ELR (cell line): Measurements from ENCODE around the gene NDUFAB1.
"Not testable (repeated sequence)": the region's sequence is repeated elsewhere in the genome, so short reads cannot be mapped to it uniquely, and the experiment has no call there.

ENCODE experiments used
- DNase-seq: peaks from one replicate; pipeline ENCODE4 v3.0.0-alpha.2; 2015; ENCODE audit warnings: low read depth

Gene NDUFAB1

DNA sequence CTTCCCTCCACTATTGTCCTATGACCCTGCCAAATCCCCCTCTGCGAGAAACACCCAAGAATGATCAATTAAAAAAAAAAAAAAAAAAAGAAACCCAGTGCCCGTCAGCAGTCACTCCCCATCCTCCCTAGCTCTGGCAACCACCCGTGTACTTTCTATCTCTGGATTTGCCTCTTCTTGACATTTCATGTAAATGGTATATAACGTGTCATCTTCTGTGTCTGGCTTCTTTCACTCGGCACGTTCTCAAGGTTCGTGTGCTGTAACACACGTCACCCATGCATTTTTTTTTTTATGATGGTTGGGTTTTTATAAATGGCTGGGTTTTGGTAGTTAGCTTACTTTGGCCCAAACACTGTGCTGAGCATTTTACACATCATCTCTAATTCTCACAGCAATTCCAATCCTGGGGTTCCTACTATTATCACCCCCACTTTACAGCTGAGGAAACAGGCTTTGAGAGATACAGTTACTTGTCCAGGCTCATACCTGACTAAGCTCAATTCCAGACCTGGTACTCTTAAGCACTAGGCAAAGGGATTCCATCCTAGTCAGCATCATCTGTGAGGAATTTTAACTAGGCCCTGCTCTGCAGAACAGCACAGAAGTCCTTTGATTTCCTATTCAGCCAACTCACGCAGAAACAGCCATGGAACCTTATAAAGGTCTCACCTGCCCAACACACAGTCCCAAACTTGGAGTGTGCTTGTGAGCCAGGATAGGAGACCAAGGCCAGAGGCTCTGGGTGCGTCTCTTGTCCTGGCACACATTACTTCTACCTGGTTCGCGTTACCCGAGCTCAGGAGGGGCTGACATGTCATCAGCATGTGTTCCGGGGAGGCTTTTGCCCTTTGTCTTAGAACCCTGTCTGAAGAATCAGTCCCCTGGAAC lies 11.7 kb downstream of the NDUFAB1 start:
- DNase-seq, result no peak

DNA sequence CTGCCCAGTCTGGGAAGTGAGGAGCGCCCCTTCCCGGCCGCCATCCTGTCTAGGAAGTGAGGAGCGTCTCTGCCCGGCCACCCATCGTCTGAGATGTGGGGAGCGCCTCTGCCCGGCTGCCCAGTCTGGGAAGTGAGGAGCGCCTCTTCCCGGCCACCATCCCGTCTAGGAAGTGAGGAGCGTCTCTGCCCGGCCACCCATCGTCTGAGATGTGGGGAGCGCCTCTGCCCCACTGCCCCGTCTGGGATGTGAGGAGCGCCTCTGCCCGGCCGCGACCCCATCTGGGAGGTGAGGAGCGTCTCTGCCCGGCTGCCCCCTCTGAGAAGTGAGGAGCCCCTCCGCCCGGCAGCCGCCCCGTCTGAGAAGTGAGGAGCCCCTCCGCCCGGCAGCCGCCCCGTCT lies 12.8 kb downstream of the NDUFAB1 start:
- not testable (repeated sequence) for DNase-seq

DNA sequence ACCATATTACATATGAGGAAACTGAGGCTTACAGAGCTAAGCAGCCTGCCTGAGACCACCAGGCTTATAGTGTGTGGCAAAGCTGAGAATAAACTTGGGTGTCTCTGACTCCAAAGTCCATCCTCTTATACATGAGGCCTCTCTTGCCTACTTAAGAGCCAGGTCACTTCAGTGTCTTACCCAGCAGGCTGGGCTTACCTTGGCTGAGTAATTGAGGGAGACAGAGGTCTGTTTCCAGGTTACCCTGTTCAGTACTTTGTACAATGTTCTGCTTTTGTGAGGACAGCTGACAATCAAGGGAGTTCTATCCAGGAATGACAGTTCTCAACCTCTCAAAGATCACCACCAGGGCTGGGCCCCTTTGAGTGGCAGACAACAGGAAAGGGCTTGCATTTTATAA lies 14.4 kb downstream of the NDUFAB1 start:
- DNase-seq, result no peak

DNA sequence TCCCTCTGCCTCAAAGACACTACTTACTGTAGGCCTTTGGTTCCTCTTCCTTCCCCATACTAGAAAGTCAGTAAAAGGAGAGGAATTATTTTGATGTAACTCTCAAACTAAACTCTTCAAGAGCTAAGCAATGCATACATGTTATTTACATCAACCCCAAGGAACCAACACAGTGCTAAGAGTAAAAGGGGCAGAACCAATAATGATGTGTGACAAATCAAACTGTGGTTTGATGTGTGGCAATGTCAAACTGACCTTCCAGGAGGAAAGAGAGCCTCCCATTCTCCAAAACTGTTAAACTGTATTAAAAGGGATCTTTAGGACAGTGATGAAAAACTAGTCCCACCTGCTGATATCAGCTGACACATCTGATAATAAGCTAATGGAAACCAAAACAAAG lies 15.7 kb downstream of the NDUFAB1 start:
- no peak for DNase-seq

DNA sequence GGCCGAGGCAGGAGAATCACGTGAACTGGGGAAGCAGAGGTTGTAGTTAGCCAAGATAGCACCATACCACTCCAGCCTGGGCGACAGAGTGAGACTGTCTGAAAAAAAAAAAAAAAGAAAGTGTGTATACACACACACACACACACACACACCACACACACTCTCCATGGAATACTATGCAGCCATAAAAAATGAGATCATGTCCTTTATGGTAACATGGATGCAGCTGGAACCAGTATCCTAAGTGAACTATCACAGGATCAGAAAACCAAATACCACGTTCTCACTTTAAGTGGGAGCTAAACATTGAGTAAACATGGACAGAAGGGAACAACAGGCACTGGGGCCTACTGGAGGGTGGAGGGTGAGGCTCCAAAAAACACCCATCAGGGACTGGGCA lies 16.7 kb downstream of the NDUFAB1 start:
- no peak for DNase-seq

DNA sequence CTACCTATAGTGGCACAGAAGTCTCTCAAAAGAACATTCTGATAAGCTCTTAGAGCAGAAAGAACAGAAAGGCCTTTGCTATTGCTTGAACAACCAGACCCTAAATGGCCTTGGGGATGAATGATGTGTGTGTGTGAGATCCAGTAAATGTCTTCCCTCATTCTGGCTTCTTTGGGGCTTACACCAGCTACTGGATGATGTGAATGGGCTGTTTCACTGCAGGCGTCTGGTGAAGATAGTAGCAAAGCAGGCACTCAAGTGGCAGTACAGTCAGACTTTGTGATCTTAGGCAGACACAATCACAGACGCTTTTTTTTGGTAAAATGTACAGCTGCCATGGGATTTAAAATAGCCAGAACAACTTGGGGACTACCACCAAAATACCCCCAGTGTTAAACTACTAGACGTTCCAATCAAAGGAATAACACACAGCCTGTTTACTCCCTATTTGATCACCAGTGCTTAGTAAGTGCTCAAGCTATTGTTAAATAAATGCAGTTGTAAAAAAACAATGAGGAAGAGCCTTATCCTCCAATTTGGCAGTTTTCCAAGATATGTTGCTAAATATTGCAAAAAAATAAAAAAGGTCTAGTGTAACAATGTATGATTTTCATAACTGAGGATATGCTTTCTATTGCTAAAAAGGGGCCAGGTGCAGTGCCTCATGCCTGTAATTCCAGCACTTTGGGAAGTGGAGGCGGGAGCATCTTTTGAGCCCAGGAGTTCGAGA lies 17.9 kb downstream of the NDUFAB1 start:
- peak; percentile 19 for DNase-seq

DNA sequence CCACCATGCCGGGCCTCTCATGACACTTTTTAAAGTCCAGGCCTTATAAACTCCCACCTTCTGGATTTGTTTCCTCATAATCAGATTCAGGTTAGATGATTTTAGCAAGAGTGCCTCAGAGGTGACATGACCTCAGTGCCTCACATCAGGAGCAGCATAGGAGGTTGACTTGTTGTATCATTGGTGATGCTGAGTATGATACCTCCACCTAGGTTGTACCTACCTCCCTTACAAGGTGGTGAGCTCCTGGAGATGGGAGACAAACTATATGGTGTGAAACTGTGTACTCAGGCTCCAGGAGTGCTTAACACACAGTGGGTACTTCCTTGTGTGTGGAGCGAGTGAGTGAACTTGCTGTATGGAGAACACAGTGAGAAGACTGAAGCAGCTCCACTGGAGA lies 18.6 kb downstream of the NDUFAB1 start:
- DNase-seq, result no peak

DNA sequence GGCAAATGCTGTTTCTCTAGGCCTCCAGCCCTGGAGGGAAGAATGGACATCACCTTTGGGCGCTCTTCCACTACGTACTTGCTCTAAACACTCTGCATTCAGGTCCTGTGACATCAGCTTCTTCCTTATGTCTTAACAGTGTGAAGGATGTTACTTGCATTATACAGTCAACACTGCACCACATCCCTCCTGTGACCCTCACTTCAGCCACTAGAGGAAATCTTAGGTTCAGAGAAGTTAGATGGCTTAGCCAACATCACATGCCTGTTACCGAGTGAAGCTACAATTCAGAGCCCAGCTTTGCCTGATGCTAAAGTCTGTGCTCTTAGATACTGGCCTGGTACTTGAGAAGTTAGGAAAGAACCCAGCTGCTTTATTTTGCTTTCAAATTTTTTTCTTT lies 20.3 kb downstream of the NDUFAB1 start:
- DNase-seq, result peak; percentile 19

DNA sequence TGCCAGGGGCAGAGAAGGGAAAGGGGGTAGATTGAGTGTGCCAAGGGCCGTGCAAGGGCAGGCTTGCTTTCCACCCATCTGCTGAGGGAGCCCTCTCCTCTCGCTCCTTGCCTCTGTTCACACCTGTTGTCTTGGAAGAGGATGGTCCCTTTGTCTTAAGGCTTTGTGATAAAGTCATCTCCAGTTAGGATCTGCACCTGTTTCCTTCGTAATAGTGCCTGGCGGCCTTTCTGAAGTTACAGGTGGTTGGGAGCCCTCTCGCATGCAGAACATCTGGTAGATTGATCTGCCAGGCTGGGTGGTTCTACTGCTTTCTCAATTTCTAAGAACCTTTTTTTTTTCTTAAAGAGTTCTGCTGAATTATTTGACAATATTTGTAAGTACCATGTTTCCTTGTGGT lies 22.3 kb downstream of the NDUFAB1 start:
- DNase-seq, result no peak

DNA sequence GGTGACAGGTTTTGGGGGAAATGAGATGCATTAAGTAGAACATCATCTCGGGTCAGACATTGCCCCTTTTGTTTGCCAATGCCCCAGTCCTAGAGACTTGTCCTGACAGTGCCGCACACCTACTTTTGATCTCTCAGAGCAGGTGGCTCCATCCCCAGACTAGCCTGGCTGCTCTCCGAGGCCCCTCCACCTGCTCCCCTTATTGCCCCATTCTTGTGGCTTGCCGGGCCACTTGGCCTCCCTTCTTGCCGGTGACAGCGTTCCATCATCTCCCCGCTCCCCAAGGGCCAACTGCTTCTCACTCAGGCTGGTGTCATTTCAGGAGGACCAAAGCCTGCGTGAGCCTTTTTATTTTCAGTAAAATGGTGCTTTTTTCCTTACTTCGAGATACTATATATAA lies 23.7 kb downstream of the NDUFAB1 start:
- DNase-seq, result no peak

DNA sequence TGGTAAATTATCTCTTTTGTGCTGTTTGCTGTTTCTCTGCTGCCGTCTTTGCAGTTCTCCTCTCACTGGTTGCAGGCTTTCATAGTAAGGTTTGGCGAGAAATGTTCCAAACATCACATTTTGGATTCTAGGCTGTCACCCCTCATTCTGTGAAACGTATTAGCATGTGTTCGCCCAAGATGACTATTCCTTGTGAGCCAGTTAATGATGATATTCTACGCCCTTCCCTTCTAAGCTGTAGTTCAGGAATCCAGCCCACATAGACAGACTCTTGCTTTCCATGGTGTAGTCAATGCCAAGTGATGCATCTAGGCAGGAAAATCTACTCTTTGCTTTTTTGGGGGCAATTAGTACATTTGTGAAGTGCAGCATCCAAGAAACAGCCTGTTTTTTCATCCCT lies 24.2 kb downstream of the NDUFAB1 start:
- DNase-seq, result no peak

DNA sequence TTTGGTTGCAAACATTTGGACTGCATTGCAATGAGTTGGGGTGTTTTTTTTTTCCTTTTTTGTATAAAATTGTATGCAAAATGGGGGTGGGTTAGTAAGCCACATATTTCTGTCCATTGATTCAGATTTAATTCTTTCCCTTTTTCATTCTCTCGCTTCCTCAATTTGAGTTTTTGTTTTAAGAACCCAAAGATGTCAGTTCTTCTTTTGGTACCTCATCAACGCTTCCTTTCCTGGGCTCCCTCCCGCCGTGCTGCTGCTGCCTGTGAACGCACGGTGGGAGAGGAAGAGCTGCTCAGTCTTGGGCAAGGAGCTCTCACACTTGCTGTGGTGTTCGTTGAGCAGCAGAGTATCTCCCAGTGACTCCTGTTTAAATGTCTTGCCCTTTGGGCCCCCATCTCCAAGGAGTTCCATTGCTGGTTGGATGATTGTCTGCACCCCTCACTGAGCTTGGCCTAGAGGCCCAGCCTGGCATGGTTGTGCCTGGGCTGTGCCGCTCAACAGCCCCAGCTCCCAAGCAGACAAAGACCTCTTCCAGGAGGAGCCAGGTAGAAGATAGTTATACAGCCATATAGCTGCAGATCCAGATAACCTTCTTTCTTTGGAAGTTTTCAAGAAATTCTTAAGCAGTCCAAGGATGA lies 25.0 kb downstream of the NDUFAB1 start:
- DNase-seq, result no peak

DNA sequence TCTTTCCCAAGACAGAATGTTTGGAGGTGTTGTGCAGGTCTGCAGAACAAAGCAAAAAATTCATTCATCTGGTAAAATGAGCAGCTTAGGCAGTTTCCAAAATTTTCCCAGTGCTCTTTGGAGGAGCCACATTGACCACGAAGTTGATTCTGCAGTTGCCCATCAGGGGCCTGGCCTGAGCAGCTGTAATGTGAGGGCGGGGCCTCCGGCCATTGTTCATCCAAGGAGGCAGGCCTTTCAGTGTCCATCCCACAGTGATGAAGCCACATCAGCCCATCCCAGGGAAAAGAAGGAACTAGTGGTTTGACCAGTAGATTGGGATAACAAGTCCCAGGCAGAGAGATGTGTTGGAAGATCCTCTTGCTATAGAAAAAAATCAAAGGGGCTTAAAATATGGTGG lies 28.5 kb downstream of the NDUFAB1 start:
- DNase-seq, result no peak

DNA sequence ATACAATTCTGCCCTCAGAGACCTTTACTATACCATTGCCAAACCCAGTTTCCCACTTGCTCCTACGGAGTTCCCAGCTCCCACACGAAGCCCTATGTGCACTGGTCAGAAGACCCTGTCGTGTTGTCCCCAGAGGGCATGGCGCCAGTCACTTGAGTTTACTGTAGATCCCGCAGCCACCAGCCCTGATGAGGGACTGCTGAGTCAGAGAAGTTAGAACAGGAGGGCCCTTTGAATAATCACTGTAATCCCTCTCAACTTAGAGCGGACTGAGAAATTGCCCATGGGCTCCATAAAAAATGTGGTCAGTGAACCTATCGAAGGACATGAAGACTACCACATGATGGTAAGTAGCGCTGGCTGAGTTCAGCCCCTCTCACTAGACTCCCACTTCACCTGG lies 29.4 kb downstream of the NDUFAB1 start:
- no peak for DNase-seq

DNA sequence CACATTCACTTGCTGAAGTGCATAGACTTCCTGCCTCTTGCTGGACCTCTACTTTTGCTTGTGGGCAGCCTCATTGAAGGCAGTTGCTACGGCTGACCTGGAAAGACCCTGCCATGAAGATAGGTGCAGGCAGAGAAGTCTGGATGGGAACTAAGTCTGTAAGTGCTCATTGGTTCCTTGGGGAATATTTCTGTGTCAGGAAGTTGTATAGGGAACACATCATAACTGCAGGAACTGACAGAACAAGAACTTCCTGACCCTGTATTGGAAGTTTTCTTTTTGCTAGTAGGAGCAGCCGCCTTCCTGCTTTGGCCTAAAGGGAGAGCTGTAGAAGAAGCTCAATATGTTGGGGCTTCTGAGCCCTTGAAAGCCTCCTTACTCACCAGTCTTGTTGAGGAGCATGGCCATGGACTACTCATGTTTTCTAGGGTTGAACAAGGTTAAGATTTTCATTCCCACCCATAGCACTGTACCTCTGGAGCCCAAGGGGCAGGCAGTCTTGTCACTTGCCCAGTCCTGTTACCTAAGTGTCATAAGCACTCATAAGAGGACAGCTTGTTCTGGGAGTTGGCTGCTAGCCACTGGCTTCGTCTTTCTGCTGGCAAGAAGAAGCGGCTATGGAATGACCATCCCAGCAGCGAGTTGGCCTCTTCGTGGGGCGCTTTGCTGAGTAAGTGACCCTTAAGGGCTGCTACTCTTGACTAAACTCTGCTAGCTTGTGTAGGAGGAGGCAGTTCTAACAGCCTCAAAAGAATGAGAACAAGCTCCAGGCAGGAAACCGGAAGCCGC lies 31.3 kb downstream of the NDUFAB1 start:
- no peak for DNase-seq

DNA sequence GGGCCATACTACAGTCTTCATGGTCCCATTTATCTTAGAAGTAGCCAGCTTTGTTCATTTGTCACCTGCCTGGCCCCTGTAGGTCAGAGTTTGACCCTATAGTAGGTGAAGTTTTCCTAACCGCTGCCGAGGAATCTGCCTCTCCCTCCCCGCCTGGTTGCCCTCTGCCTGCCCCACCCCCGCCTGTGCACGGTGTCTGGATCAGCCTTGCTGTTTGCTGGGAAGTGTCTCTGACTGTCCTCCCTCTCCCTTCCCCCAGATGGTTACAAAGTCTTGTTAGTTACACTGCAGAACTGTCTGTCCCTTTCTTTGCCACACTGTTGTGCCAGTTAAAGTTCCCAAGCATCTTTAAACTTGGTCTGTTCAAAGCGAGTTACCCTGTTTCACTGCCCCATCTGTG lies 32.9 kb downstream of the NDUFAB1 start:
- no peak for DNase-seq

DNA sequence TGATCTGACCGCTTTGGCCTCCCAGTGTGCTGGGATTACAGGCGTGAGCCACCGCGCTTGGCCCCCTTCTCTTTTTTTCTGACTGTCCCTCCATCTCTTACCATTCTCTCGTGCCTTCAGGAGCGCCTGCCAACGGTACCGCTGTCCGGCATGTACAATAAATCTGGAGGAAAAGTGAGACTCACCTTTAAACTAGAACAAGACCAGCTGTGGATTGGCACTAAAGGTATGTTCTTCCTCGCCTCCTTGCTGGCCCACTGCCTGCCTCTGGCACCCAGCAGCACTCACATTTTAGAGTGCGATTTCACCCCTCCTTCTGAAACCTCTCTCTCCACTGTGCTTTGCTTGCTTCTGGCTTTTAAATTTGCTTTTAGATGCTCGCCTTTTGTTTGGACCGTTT lies 33.6 kb downstream of the NDUFAB1 start:
- no peak for DNase-seq

DNA sequence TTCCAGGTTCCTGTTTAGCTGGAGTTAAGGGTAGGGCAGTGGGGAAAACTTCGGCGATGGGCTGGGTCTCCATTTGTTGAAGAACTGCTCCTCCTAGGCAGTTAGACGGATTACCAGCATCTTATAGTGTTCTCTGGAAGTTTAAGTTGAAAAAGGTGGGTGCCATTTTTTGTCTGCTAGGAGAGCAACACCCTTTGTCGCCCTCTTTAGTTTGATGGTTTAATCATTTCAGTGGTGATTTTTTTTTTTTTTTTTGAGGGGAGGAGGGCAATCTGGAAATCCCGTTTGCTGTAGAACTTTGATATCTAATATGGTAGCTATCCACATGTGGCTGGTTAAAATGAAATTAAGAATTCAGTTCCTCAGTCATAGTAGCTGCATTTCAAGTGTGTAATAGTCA lies 34.5 kb downstream of the NDUFAB1 start:
- peak; percentile 9 for DNase-seq

DNA sequence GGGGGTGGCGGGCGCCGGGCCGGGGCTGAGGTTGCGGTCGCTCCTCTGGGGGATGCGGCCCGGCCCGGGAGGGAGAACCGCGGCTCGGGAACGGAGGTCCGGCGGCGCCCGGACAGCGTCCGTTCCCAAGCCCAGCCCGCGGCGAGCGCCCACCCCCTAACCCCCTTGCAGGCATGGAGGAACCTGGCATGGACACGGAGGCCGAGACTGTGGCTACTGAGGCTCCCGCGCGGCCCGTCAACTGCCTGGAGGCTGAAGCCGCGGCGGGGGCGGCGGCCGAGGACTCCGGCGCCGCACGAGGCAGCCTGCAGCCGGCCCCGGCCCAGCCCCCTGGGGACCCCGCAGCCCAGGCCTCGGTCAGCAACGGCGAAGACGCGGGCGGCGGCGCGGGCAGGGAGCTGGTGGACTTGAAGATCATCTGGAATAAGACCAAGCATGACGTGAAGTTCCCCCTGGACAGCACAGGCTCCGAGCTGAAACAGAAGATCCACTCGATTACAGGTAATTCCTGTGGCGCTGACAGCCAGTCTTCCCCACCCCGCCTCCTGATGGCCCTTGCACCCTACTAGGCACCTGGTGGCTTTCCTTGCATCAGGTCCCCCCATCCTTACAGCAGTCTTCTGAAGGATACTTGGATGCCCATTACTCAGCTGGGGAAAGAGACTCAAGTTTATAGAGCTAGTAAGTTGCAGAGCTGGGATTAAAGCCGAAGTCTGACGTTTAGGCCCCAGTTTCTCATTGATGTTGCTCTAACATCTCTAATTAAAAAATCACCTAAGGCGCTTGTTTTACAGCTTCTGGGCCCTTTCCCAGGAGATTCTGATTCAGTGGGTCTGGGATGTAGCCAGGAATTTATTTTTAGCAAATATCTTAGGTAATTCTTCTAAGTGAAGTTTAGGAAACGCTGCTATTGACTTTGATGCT lies 38.1 kb downstream of the NDUFAB1 start:
- peak; percentile 42 for DNase-seq

DNA sequence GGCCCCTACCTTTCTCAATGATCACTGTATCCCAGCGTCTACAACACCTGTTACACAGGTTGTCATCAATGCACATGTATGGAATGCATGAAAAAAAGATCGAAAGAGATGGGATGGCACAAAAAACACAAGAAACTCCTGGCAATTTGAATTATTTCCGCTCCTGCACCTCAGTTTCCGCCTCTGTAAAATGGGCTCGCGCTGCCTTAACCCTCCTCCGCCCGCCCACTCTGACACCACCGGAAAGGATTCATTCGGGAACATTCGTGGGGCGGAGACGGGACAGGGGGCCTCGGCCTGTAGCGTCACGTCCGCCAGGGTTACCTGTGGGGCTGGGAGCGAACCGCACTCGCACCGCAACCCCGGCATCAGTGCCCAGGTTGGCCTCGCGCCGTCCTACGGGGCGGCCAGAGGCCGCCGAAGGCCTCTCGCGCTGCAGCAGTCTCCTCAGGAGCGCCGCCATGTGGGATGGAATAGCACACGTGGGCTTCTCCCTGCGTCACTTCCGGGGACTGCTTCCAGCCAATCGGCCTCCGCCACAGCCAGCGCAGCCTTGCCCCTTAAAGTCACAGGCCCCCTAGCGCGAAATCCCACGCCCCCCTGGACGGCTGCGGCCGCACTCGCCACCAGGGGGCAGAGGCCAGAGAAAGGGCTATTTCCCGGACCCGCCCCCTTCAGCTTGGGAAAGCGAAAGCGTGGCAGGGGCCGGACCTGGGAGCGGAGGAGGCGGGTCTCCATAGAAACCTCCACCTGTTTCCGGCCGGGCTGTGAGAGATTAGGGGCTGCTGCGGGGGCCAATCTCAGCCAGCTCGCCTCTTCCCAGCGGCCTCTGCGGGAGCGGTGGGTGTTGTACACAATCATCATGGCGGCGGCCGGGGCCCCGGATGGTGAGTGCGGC lies 39.0 kb downstream of the NDUFAB1 start, which contains the start of the genes EARS2 and UBFD1:
TSS of gene EARS2 (minus strand) at position 470 of the 898 bp plus-strand sequence. CDS start at position 463, 7 bp downstream.
TSS of gene UBFD1 (plus strand) at position 847 of the 898 bp plus-strand sequence. CDS start at position 863, 16 bp downstream.
- peak; percentile 98 for DNase-seq
